Measurements from ENCODE around the gene ACTL10. TPM values are rescaled to one million over a fixed set of nuclear protein-coding genes. Genes with fewer than 3 reads are reported as not detected.

The ACTL10 gene
- polyA plus RNA-seq, 2 of the 4 experiments (the other 2 are of a cell fraction), result not detected

DNA sequence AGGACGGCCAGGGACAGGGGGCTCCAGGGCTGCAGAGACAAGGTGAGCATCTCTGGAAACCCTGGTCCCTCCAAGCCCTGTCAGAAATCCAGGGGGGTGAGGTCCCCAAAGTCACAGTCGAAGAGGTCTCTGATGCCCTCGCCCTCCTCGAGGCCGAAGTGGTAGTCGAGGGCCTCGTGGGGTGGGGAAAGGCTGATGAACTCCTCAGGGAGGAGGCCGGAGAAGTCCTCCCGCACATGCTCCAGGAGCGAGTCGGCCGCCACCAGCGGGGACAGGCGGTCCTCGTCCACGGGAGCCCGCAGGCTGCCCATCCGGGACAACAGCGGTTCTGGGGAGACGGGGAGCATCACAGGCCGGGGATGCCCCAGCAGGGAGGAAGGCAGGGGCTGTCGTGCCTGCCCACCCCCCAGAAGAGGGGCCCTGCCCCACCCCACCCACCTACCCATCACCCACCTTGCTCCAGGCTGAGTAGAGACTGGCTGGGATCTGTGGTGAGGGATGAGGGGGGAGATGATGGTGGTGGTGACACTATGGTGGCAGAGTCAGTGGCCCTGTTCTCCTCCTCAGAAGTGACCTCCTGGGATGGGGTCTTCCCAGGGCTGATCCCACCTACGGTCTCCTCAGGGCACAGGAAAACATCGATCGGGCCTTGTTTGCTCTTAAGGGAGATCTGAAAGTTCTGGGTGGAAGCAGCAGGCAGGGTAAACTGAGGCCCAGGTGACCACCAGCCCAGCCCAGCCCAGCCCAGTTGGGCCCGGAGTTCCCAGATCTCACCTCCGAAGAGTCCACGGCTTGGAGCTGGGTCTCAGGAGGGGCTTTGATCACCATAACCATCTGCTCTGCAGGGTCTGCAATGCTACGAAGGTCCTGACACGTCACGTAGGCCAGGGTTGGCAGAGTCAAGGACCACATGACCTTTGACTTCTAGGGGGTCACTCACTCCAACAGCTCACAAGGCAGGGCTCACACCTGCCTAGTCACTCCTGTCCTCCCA, 10.2 kb downstream of the ACTL10 start:
- TF ChIP-seq HDAC2 (IDR thresholded peaks at IDR 0.05) (no peak), JUNB (IDR thresholded peaks at IDR 0.05) (no peak), PHF8 (IDR thresholded peaks at IDR 0.05; ENCODE audit: borderline replicate concordance, low read depth) (no peak), MAFK (IDR thresholded peaks at IDR 0.05; ENCODE audit: partially characterized antibody) (no peak), TFCP2L1 (CRISPR knock-in tag; IDR thresholded peaks at IDR 0.05) (no peak), HOXB5 (CRISPR knock-in tag; IDR thresholded peaks at IDR 0.05) (no peak), FOSL2 (IDR thresholded peaks at IDR 0.05) (no peak), FOSL2 (CRISPR knock-in tag; IDR thresholded peaks at IDR 0.05) (no peak), CBX8 (IDR thresholded peaks at IDR 0.05) (no peak), CHD4 (IDR thresholded peaks at IDR 0.05; ENCODE audit: borderline replicate concordance) (no peak), ELK1 (IDR thresholded peaks at IDR 0.05; ENCODE audit: low read depth, low read length) (no peak), EHF (CRISPR knock-in tag; IDR thresholded peaks at IDR 0.05) (no peak), EHMT2 (IDR thresholded peaks at IDR 0.05; ENCODE audit: low read depth) (no peak), HOXA7 (CRISPR knock-in tag; IDR thresholded peaks at IDR 0.05) (no peak), RCOR1 (IDR thresholded peaks at IDR 0.05; ENCODE audit: low read depth, low read length) (no peak), NPAS2 (CRISPR knock-in tag; IDR thresholded peaks at IDR 0.05; ENCODE audit: borderline replicate concordance) (no peak), ATOH8 (CRISPR knock-in tag; IDR thresholded peaks at IDR 0.05; ENCODE audit: low read depth) (no peak), BHLHE40 (IDR thresholded peaks at IDR 0.05; ENCODE audit: low read depth, low read length) (no peak)
- TF ChIP-seq, protein P1, sequence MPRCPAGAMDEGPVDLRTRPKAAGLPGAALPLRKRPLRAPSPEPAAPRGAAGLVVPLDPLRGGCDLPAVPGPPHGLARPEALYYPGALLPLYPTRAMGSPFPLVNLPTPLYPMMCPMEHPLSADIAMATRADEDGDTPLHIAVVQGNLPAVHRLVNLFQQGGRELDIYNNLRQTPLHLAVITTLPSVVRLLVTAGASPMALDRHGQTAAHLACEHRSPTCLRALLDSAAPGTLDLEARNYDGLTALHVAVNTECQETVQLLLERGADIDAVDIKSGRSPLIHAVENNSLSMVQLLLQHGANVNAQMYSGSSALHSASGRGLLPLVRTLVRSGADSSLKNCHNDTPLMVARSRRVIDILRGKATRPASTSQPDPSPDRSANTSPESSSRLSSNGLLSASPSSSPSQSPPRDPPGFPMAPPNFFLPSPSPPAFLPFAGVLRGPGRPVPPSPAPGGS (IDR thresholded peaks at IDR 0.05), result no peak
- TF ChIP-seq, protein P2, sequence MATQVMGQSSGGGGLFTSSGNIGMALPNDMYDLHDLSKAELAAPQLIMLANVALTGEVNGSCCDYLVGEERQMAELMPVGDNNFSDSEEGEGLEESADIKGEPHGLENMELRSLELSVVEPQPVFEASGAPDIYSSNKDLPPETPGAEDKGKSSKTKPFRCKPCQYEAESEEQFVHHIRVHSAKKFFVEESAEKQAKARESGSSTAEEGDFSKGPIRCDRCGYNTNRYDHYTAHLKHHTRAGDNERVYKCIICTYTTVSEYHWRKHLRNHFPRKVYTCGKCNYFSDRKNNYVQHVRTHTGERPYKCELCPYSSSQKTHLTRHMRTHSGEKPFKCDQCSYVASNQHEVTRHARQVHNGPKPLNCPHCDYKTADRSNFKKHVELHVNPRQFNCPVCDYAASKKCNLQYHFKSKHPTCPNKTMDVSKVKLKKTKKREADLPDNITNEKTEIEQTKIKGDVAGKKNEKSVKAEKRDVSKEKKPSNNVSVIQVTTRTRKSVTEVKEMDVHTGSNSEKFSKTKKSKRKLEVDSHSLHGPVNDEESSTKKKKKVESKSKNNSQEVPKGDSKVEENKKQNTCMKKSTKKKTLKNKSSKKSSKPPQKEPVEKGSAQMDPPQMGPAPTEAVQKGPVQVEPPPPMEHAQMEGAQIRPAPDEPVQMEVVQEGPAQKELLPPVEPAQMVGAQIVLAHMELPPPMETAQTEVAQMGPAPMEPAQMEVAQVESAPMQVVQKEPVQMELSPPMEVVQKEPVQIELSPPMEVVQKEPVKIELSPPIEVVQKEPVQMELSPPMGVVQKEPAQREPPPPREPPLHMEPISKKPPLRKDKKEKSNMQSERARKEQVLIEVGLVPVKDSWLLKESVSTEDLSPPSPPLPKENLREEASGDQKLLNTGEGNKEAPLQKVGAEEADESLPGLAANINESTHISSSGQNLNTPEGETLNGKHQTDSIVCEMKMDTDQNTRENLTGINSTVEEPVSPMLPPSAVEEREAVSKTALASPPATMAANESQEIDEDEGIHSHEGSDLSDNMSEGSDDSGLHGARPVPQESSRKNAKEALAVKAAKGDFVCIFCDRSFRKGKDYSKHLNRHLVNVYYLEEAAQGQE (IDR thresholded peaks at IDR 0.05), result no peak
- no peaks in the 10 kb centered on the region for H3K9me3 ChIP-seq
- H3K4me1 ChIP-seq, result peaks cover 23% of the 10 kb centered on the region
- CTCF ChIA-PET, result interaction anchor here (0.6 to 2.6 kb wide), 3 partner anchors 8 to 391 kb away, joined by 3 to 8 read pairs (median 3); no protein-coding TSS in a partner anchor
- POLR2A ChIA-PET, result no interaction called here
- 94% methylated on average over 28 of the region's 31 CpGs for WGBS (ENCODE audit: missing lambda C conversion rate)
- H3K4me2 ChIP-seq, result no peak overlapping the region
- ATAC-seq (no peak), FAIRE-seq (no peak), DNase-seq (ENCODE audit: low read depth in 1 of 2, low spot score in 1 of 2) (no peak)
- H3K27ac ChIP-seq, result no peak overlapping the region
- H3K4me3 ChIP-seq, result no peak overlapping the region

Data from A549 (cell line).